B cell (primary cell): ENCODE measurements around the gene PSMA8.
"Not testable (repeated sequence)": the region's sequence is repeated elsewhere in the genome, so short reads cannot be mapped to it uniquely, and the experiment has no call there.

Experiments
- CTCF ChIP-seq: fragments of 200-600 bp; IDR thresholded peaks from one replicate; pipeline ENCODE4 v1.8.0; 2022; ENCODE audit warnings: antibody characterized with exemption, mild to moderate bottlenecking
- EZH2 ChIP-seq: IDR thresholded peaks from 2 replicates; pipeline ENCODE4 v1.6.1; 2012; ENCODE audit warnings: borderline replicate concordance, low read depth, mild to moderate bottlenecking, moderate library complexity, low read length; ENCODE audit not compliant: insufficient read depth, poor library complexity, severe bottlenecking

- TF ChIP-seq EZH2, CTCF: not testable (repeated sequence)
Measured at GRCh38 chr18:26202001-26202400, 68.3 kb downstream of the PSMA8 start.
